HEK293 (cell line): Measurements from ENCODE around the gene C16orf92.

Experiments used
- CTCF ChIA-PET: fragments of 350-600 bp; formaldehyde crosslinking; extraction: SDS; loops from one replicate; lab custom pipeline; 2021; ENCODE audit warnings: antibody characterized with exemption; lab: Yijun Ruan, JAX
- POLR2A ChIA-PET: fragments of 300-600 bp; formaldehyde crosslinking; extraction: SDS; loops from one replicate; lab custom pipeline; 2020; ENCODE audit warnings: antibody characterized with exemption, inconsistent platforms; lab: Yijun Ruan, JAX
- H3K27ac ChIP-seq: fragments of 200-500 bp; sonication (Bioruptor generic); 2 replicates; pipeline ENCODE4 v1.5.1; 2014; ENCODE audit warnings: low read depth, low read length, control low read depth, inconsistent platforms; ENCODE audit errors: extremely low read depth
- H3K36me3 ChIP-seq, 2 experiments: fragments of 200-500 bp in 1 of 2; sonication (Bioruptor generic) in 1 of 2; 1 replicate in 1 of 2; 2 replicates in 1 of 2; pipeline ENCODE4 v1.5.1; 2014 to 2017; ENCODE audit warnings: inconsistent platforms in 2 of 2, low read length in 2 of 2; ENCODE audit not compliant: control insufficient read depth in 2 of 2, insufficient read depth in 1 of 2
- H3K4me1 ChIP-seq: fragments of 200-500 bp; sonication (Bioruptor generic); 2 replicates; pipeline ENCODE4 v1.5.1; 2014; ENCODE audit warnings: mild to moderate bottlenecking, low read length, inconsistent platforms; ENCODE audit not compliant: control insufficient read depth, insufficient read depth
- H3K4me3 ChIP-seq: 2 replicates; pipeline ENCODE4 v1.5.1; 2011; ENCODE audit warnings: low read depth, mild to moderate bottlenecking, control low read depth, low read length, moderate library complexity
- H3K9me3 ChIP-seq: fragments of 200-500 bp; sonication (Bioruptor generic); 2 replicates; pipeline ENCODE4 v1.5.1; 2014; ENCODE audit warnings: low read depth, low read length, inconsistent platforms; ENCODE audit not compliant: control insufficient read depth, insufficient read depth
- CTCF ChIP-seq: fragments of 450-650 bp; formaldehyde crosslinking; IDR thresholded peaks from 2 replicates; pipeline ENCODE4 v1.5.1; 2016; ENCODE audit warnings: missing biosample characterization, missing genetic modification characterization
- KLF17 ChIP-seq: fragments of 450-650 bp; formaldehyde crosslinking; IDR thresholded peaks from 2 replicates; pipeline ENCODE4 v1.5.1; 2016; ENCODE audit warnings: missing biosample characterization, missing genetic modification characterization
- KLF9 ChIP-seq: fragments of 450-650 bp; formaldehyde crosslinking; IDR thresholded peaks from 2 replicates; pipeline ENCODE4 v1.5.1; 2016; ENCODE audit warnings: missing biosample characterization, missing genetic modification characterization, low read depth
- PATZ1 ChIP-seq: fragments of 450-650 bp; formaldehyde crosslinking; IDR thresholded peaks from 2 replicates; pipeline ENCODE4 v1.5.1; 2016; ENCODE audit warnings: missing biosample characterization, missing genetic modification characterization
- SP7 ChIP-seq: fragments of 450-650 bp; formaldehyde crosslinking; IDR thresholded peaks from 2 replicates; pipeline ENCODE4 v1.5.1; 2016; ENCODE audit warnings: missing biosample characterization, missing genetic modification characterization
- TRIM28 ChIP-seq: IDR thresholded peaks from 2 replicates; pipeline ENCODE4 v1.6.1; 2011; ENCODE audit warnings: low read length, control low read depth, borderline replicate concordance
- ZBTB11 ChIP-seq: fragments of 450-650 bp; formaldehyde crosslinking; conservative IDR thresholded peaks from 2 replicates; pipeline ENCODE4 v1.5.1; 2016; ENCODE audit warnings: low read depth, missing biosample characterization, missing genetic modification characterization
- ZBTB26 ChIP-seq: fragments of 450-650 bp; formaldehyde crosslinking; optimal IDR thresholded peaks from 2 replicates; pipeline ENCODE3; 2016; ENCODE audit warnings: missing biosample characterization, mild to moderate bottlenecking, missing genetic modification characterization
- ZBTB7A ChIP-seq: fragments of 450-650 bp; formaldehyde crosslinking; IDR thresholded peaks from 2 replicates; pipeline ENCODE4 v1.5.1; 2016; ENCODE audit warnings: low read depth, missing biosample characterization, missing genetic modification characterization
- ZNF274 ChIP-seq, 2 experiments: fragments of 200-500 bp in 1 of 2; fragments of 450-650 bp in 1 of 2; sonication (Bioruptor generic) in 1 of 2; formaldehyde crosslinking in 1 of 2; IDR thresholded peaks; 2 replicates each; pipeline versions ENCODE4 v1.5.1 to v1.6.1; 2014 to 2016; ENCODE audit warnings: borderline replicate concordance in 1 of 2, inconsistent platforms in 1 of 2, low read length in 1 of 2, missing biosample characterization in 1 of 2, missing genetic modification characterization in 1 of 2
- ZNF37A ChIP-seq: fragments of 450-650 bp; IDR thresholded peaks from 2 replicates; pipeline ENCODE4 v1.5.1; 2018; ENCODE audit warnings: missing biosample characterization, missing genetic modification characterization
- ZNF394 ChIP-seq: fragments of 450-650 bp; formaldehyde crosslinking; IDR thresholded peaks from 2 replicates; pipeline ENCODE4 v1.5.1; 2016; ENCODE audit warnings: missing biosample characterization, missing genetic modification characterization, mild to moderate bottlenecking, moderate library complexity, borderline replicate concordance
- ZNF473 ChIP-seq: fragments of 450-650 bp; formaldehyde crosslinking; IDR thresholded peaks from 2 replicates; pipeline ENCODE4 v1.5.1; 2017; ENCODE audit warnings: missing biosample characterization, missing genetic modification characterization
- ZNF580 ChIP-seq: fragments of 450-650 bp; formaldehyde crosslinking; IDR thresholded peaks from 2 replicates; pipeline ENCODE4 v1.5.1; 2016; ENCODE audit warnings: missing biosample characterization, missing genetic modification characterization
- ZNF623 ChIP-seq: fragments of 450-650 bp; formaldehyde crosslinking; IDR thresholded peaks from 2 replicates; pipeline ENCODE4 v1.5.1; 2016; ENCODE audit warnings: missing biosample characterization, missing genetic modification characterization
- ZNF629 ChIP-seq: fragments of 450-650 bp; formaldehyde crosslinking; IDR thresholded peaks from 2 replicates; pipeline ENCODE4 v1.5.1; 2017; ENCODE audit warnings: missing biosample characterization, missing genetic modification characterization
- ZNF639 ChIP-seq: fragments of 450-650 bp; formaldehyde crosslinking; IDR thresholded peaks from 2 replicates; pipeline ENCODE4 v1.5.1; 2016; ENCODE audit warnings: missing biosample characterization, missing genetic modification characterization
- ZSCAN4 ChIP-seq: fragments of 450-650 bp; formaldehyde crosslinking; IDR thresholded peaks from 2 replicates; pipeline ENCODE4 v1.5.1; 2017; ENCODE audit warnings: missing biosample characterization, missing genetic modification characterization

The C16orf92 gene

GRCh38 chr16:29974291-29975133 lies 48.5 kb upstream of the C16orf92 start (continued):
- peak; percentile 8; the same call in 1 of the 2 replicates for TF ChIP-seq ZBTB11 (tag by site-specific recombination)
- TF ChIP-seq ZBTB26 (tag by site-specific recombination), result peak; percentile 17
- no peak for TF ChIP-seq ZNF473 (tag by site-specific recombination)
- TF ChIP-seq ZSCAN4 (tag by site-specific recombination), result peak; percentile 60
- TF ChIP-seq KLF9 (tag by site-specific recombination), result 0 out of 2 replicates have a peak, but pooled peaks have one; percentile 37
- no peak for TF ChIP-seq ZNF629 (tag by site-specific recombination)
- TF ChIP-seq CTCF (tag by site-specific recombination), result peak; percentile 18; the same call in 1 of the 2 replicates

GRCh38 chr16:29975134-29975538 lies 47.9 kb upstream of the C16orf92 start:
- ChIA-PET CTCF (interaction anchor here (0.6 to 2.0 kb wide), 7 partner anchors 10 to 246 kb away, joined by 3 to 5 read pairs (median 4); no protein-coding TSS in a partner anchor), POLR2A (interaction anchor here (0.6 to 5.4 kb wide), 11 partner anchors 11 to 160 kb away, joined by 3 to 58 read pairs (median 5); partner anchors contain the start of genes HIRIP3, INO80E, KCTD13 and PAGR1)

More at GRCh38 chr16:29975134-29975538, 47.9 kb upstream of the C16orf92 start:
- Histone ChIP-seq H3K9me3 (no peaks in the 10 kb centered on the region), H3K36me3 (peaks cover 5 to 63% of the 10 kb centered on the region in 2 experiments; a peak in 1 of 3 replicates), H3K27ac (no peak overlapping the region), H3K4me3 (peak overlapping the region; percentile 72), H3K4me1 (peaks cover 8% of the 10 kb centered on the region)
- 0 out of 2 replicates have a peak, but pooled peaks have one; percentile 13 for TF ChIP-seq KLF17 (tag by site-specific recombination)
- 0 out of 2 replicates have a peak, but pooled peaks have one; percentile 11 for TF ChIP-seq ZBTB7A
- peak; percentile 13; the same call in 1 of the 2 replicates for TF ChIP-seq ZNF639
- TF ChIP-seq SP7 (tag by site-specific recombination), result 0 out of 2 replicates have a peak, but pooled peaks have one; percentile 8
- no peak for TF ChIP-seq ZNF274 (IDR thresholded peaks at IDR 0.05; ENCODE audit: low read length)
- TF ChIP-seq ZNF274 (tag by site-specific recombination; IDR thresholded peaks at IDR 0.05; ENCODE audit: borderline replicate concordance), result no peak
- TF ChIP-seq PATZ1 (tag by site-specific recombination), result 0 out of 2 replicates have a peak, but pooled peaks have one; percentile 2
- TF ChIP-seq ZNF37A, result no peak
- TF ChIP-seq ZNF580 (tag by site-specific recombination), result peak; percentile 70; the same call in 1 of the 2 replicates
- TF ChIP-seq ZNF623, result peak; percentile 21; the same call in 1 of the 2 replicates
- peak; percentile 13; the same call in 1 of the 2 replicates for TF ChIP-seq TRIM28
- TF ChIP-seq ZNF394 (tag by site-specific recombination), result no peak
